WTC11 (cell line): ENCODE data around the gene KDELR3. TPM values are rescaled to one million over a fixed set of nuclear protein-coding genes. Genes with fewer than 3 reads are reported as not detected.

Source experiments
- ATAC-seq: fragments of 200-7000 bp; cut with Tn5 transposase; 2 replicates; pipeline ENCODE4 v1.10.0; 2021; ENCODE audit warnings: mild to moderate bottlenecking, moderate library complexity
- CTCF ChIA-PET: fragments of 300-600 bp; sonication (Branson Sonifier 250); formaldehyde crosslinking; loops from one replicate; lab custom pipeline; 2021; ENCODE audit warnings: antibody characterized with exemption; lab: Charles Lee
- POLR2A ChIA-PET: fragments of 350-600 bp; sonication (Branson Sonifier 250); formaldehyde crosslinking; loops from one replicate; lab custom pipeline; 2021; ENCODE audit warnings: antibody characterized with exemption; lab: Charles Lee
- DNase-seq: peaks from one replicate; pipeline ENCODE4 v3.0.0; 2021; ENCODE audit warnings: low spot score
- H3K27ac Mint-ChIP-seq: 2 replicates; pipeline ENCODE4 v1.8.0; 2021; ENCODE audit warnings: mixed read lengths
- H3K27me3 Mint-ChIP-seq: 2 replicates; pipeline ENCODE4 v1.8.0; 2021; ENCODE audit warnings: low read depth, mild to moderate bottlenecking, moderate library complexity, mixed read lengths
- H3K36me3 Mint-ChIP-seq: 2 replicates; pipeline ENCODE4 v1.8.0; 2021; ENCODE audit warnings: mixed read lengths
- H3K4me1 Mint-ChIP-seq: 2 replicates; pipeline ENCODE4 v1.8.0; 2022; ENCODE audit warnings: mixed read lengths
- H3K4me3 Mint-ChIP-seq: 2 replicates; pipeline ENCODE4 v1.8.0; 2021; ENCODE audit warnings: mild to moderate bottlenecking, moderate library complexity, mixed read lengths
- H3K9me3 Mint-ChIP-seq: 2 replicates; pipeline ENCODE4 v1.8.0; 2021; ENCODE audit warnings: mixed read lengths
- ATF2 ChIP-seq: sonication (generic); formaldehyde crosslinking; IDR thresholded peaks from 2 replicates; pipeline ENCODE4 v1.8.1; 2022; ENCODE audit warnings: low read depth, missing genetic modification reagents, borderline replicate concordance
- CREM ChIP-seq: sonication (generic); formaldehyde crosslinking; IDR thresholded peaks from 2 replicates; pipeline ENCODE4 v1.8.1; 2022; ENCODE audit warnings: mild to moderate bottlenecking, missing genetic modification reagents, moderate library complexity
- E2F1 ChIP-seq: sonication (generic); formaldehyde crosslinking; IDR thresholded peaks from 2 replicates; pipeline ENCODE4 v1.8.0; 2022; ENCODE audit warnings: mild to moderate bottlenecking, missing genetic modification reagents
- E2F5 ChIP-seq: sonication (generic); formaldehyde crosslinking; IDR thresholded peaks from 2 replicates; pipeline ENCODE4 v1.8.1; 2022; ENCODE audit warnings: mild to moderate bottlenecking, moderate library complexity, missing genetic modification reagents
- ELF4 ChIP-seq: sonication (generic); formaldehyde crosslinking; IDR thresholded peaks from 2 replicates; pipeline ENCODE4 v1.8.1; 2022; ENCODE audit warnings: low read depth, mild to moderate bottlenecking, moderate library complexity, missing genetic modification reagents
- EMX1 ChIP-seq: fragments of 250-450 bp; sonication (Bioruptor Pico); IDR thresholded peaks from 2 replicates; pipeline ENCODE4 v1.8.0; 2021; ENCODE audit warnings: mild to moderate bottlenecking
- ERG ChIP-seq: fragments of 250-450 bp; sonication (Bioruptor Pico); IDR thresholded peaks from 2 replicates; pipeline ENCODE4 v1.8.0; 2021; ENCODE audit warnings: mild to moderate bottlenecking
- FOXJ3 ChIP-seq: sonication (generic); formaldehyde crosslinking; IDR thresholded peaks from 2 replicates; pipeline ENCODE4 v1.9.0; 2021; ENCODE audit warnings: missing genetic modification reagents, mild to moderate bottlenecking, borderline replicate concordance
- FOXP4 ChIP-seq: sonication (generic); formaldehyde crosslinking; IDR thresholded peaks from 2 replicates; pipeline ENCODE4 v1.8.0; 2022; ENCODE audit warnings: mild to moderate bottlenecking, missing genetic modification reagents
- MXD4 ChIP-seq: fragments of 250-450 bp; sonication (Bioruptor Pico); IDR thresholded peaks from 2 replicates; pipeline ENCODE4 v1.8.0; 2021; ENCODE audit warnings: mild to moderate bottlenecking, moderate library complexity, borderline replicate concordance
- MYBL2 ChIP-seq: sonication (generic); formaldehyde crosslinking; IDR thresholded peaks from 2 replicates; pipeline ENCODE4 v1.8.1; 2023; ENCODE audit warnings: mild to moderate bottlenecking, moderate library complexity, missing genetic modification reagents
- NFATC4 ChIP-seq: fragments of 250-450 bp; sonication (Bioruptor Pico); IDR thresholded peaks from 2 replicates; pipeline ENCODE4 v1.9.0; 2021; ENCODE audit warnings: mild to moderate bottlenecking
- OVOL2 ChIP-seq: fragments of 250-450 bp; sonication (Bioruptor Pico); IDR thresholded peaks from 2 replicates; pipeline ENCODE4 v1.9.0; 2021; ENCODE audit warnings: mild to moderate bottlenecking, borderline replicate concordance
- PREB ChIP-seq: sonication (generic); formaldehyde crosslinking; IDR thresholded peaks from 2 replicates; pipeline ENCODE4 v1.8.1; 2022; ENCODE audit warnings: mild to moderate bottlenecking, missing genetic modification reagents, moderate library complexity, borderline replicate concordance
- RELA ChIP-seq: sonication (generic); formaldehyde crosslinking; IDR thresholded peaks from 2 replicates; pipeline ENCODE4 v1.8.1; 2022; ENCODE audit warnings: missing genetic modification reagents, mild to moderate bottlenecking, borderline replicate concordance
- ZNF219 ChIP-seq: sonication (generic); formaldehyde crosslinking; IDR thresholded peaks from 2 replicates; pipeline ENCODE4 v1.8.0; 2023; ENCODE audit warnings: missing genetic modification reagents, mild to moderate bottlenecking, borderline replicate concordance
- ZNF671 ChIP-seq: fragments of 250-450 bp; sonication (Bioruptor Pico); IDR thresholded peaks from 2 replicates; pipeline ENCODE4 v1.8.0; 2021; ENCODE audit warnings: mild to moderate bottlenecking
- ZSCAN18 ChIP-seq: fragments of 250-450 bp; sonication (Bioruptor Pico); IDR thresholded peaks from 2 replicates; pipeline ENCODE4 v2.1.2; 2022; ENCODE audit warnings: mild to moderate bottlenecking, moderate library complexity
- total RNA-seq: library from RNA; stranded (reverse); gene quantifications from 3 replicates; pipeline ENCODE4 v1.2.3, GENCODE V29; 2021

The KDELR3 gene
- total RNA-seq, 1 experiment from 2014 or later, result 5.7 TPM

- TF ChIP-seq CREM (CRISPR knock-in tag), result no peak
- no peak for TF ChIP-seq OVOL2 (CRISPR knock-in tag)
- TF ChIP-seq RELA (CRISPR knock-in tag), result no peak
- TF ChIP-seq ZNF671, result no peak
- no peak for TF ChIP-seq FOXJ3 (CRISPR knock-in tag)
- no peak for TF ChIP-seq ERG (CRISPR knock-in tag)
- TF ChIP-seq NFATC4, result no peak
- TF ChIP-seq EMX1 (CRISPR knock-in tag), result no peak
- no peak for TF ChIP-seq E2F1
- no peak for TF ChIP-seq FOXP4
- TF ChIP-seq ZSCAN18, result no peak
- TF ChIP-seq MXD4, result no peak
- TF ChIP-seq ZNF219 (CRISPR knock-in tag), result no peak
- no peak for TF ChIP-seq ATF2 (CRISPR knock-in tag)
- TF ChIP-seq E2F5, result no peak
- TF ChIP-seq PREB, result no peak
- no peak for TF ChIP-seq MYBL2 (CRISPR knock-in tag)
- TF ChIP-seq ELF4 (CRISPR knock-in tag), result no peak
- ATAC-seq, result no peak
- no peak for DNase-seq
- Mint-ChIP-seq H3K36me3 (no peaks in the 10 kb centered on the region), H3K9me3 (no peaks in the 10 kb centered on the region), H3K27ac (no peak overlapping the region), H3K4me3 (no peak overlapping the region), H3K27me3 (peaks cover 76% of the 10 kb centered on the region), H3K4me1 (peaks cover 27% of the 10 kb centered on the region)
- ChIA-PET POLR2A (no interaction called here), CTCF (interaction anchor here (1.7 kb wide), 1 partner anchor 31 kb away, joined by 5 read pairs; no protein-coding TSS in a partner anchor)
Observed at GRCh38 chr22:38465673-38466490, 2.0 kb upstream of the KDELR3 start.
